Fibroblast of gingiva (primary cell): ENCODE data around the gene GPATCH4.

Experiments used
- DNase-seq: peaks from one replicate; pipeline ENCODE4 v3.0.0-alpha.2; 2011; ENCODE audit warnings: low read depth

GPATCH4 gene

DNA sequence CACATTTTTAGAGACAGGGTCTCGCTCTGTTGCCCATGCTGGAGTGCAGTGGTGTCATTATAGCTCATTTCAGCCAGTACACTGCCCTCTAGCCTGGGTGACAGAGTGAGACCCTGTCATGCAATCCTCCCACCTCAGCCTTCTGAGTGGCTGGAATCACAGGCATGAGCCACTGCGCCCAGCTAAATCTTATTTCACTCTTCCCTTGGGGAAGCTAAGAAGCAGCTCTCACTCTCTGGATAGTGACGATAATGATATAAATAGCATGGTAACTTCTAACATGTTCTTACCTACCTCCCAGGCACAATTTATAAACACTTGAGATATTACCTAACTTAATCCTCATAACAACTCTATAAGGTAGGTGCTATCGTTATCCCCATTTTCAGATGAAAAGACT lies 53.8 kb downstream of the GPATCH4 start:
- DNase-seq: no peak

DNA sequence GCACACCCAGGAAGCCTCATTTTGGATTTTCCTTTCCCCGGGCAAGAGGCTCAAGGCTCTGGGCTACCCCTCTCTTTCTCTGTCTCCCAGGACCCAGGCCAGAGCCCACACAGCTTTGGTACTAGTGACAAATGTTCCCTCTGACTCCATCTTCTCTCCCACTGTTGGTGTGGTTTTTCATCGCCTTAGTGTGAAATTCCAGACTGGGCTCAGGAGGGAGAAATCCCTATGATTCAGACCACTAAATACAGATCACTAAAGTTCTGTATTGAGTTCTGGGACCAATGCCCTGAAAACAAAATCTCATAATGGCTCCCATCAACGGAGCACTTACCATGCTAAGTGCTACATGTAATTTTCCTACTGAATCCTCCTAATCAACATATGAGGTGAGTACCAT lies 55.0 kb downstream of the GPATCH4 start:
- DNase-seq: no peak

DNA sequence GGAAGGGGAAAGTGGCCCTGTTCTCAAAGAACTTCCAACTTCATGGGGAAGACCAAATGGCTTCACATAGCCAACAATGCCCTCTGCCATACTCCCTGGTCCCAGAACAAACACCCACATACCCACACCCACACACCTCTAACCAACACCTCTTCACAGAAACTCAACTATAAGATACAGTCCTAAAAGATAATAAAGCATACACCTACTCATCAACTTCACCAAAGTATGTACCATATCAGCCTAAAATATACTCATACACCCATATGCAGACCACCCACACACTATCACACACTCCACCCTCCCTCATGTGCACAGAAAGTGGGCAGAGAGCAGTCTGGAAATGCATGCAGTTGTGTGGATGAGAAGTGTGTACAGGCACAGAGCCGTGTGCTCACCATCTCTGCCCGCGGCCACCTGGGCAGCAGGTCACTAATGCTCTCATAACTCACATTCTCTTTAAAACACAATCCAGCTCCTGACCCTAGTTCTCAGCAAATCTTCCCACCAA lies 56.6 kb downstream of the GPATCH4 start:
- DNase-seq: no peak
